ENCODE measurements around the gene SSUH2.
A peak's percentile ranks its signal among the peaks of the same experiment; 100 is the strongest.

The SSUH2 gene

GRCh38 chr3:8641472-8641871, 3.1 kb downstream of the SSUH2 start:
- FAIRE-seq (no peak), DNase-seq (ENCODE audit: low spot score) (no peak)

GRCh38 chr3:8640223-8640622, 4.4 kb downstream of the SSUH2 start:
- FAIRE-seq = no peak

GRCh38 chr3:8639659-8640000, 5.0 kb downstream of the SSUH2 start:
- no peak for FAIRE-seq
- no peak for DNase-seq (ENCODE audit: low spot score)

More at GRCh38 chr3:8640223-8640622, 4.4 kb downstream of the SSUH2 start:
- no peak for DNase-seq (ENCODE audit: low spot score)

- DNase-seq (ENCODE audit: low spot score) (no peak), FAIRE-seq (no peak)
These were observed 5.5 kb downstream of the SSUH2 start for GRCh38 chr3:8638994-8639658.

- FAIRE-seq = no peak
- no peak for DNase-seq (ENCODE audit: low spot score)
These were observed 7.2 kb downstream of the SSUH2 start for GRCh38 chr3:8637348-8637747.

GRCh38 chr3:8635631-8636030, 9.0 kb downstream of the SSUH2 start:
- DNase-seq (ENCODE audit: low spot score) = no peak
- FAIRE-seq = no peak

GRCh38 chr3:8635125-8635524, 9.5 kb downstream of the SSUH2 start:
- FAIRE-seq = no peak
- DNase-seq (ENCODE audit: low spot score) = no peak

- FAIRE-seq = no peak
- DNase-seq (ENCODE audit: low spot score) = no peak
These were observed 12.0 kb downstream of the SSUH2 start for GRCh38 chr3:8632402-8633237.

GRCh38 chr3:8631661-8632060, 12.9 kb downstream of the SSUH2 start:
- DNase-seq (ENCODE audit: low spot score) (no peak), FAIRE-seq (no peak)

- FAIRE-seq (peak; percentile 82), DNase-seq (ENCODE audit: low spot score) (peak; percentile 93)
These were observed 15.2 kb downstream of the SSUH2 start for GRCh38 chr3:8629151-8630021.

- DNase-seq (ENCODE audit: low spot score) (no peak), FAIRE-seq (no peak)
These were observed 16.6 kb downstream of the SSUH2 start for GRCh38 chr3:8627949-8628348.

- FAIRE-seq (no peak), DNase-seq (ENCODE audit: low spot score) (no peak)
These were observed 17.2 kb downstream of the SSUH2 start for GRCh38 chr3:8627201-8627940.

GRCh38 chr3:8625991-8626390, 18.6 kb downstream of the SSUH2 start:
- peak; percentile 88 for FAIRE-seq
- peak; percentile 77 for DNase-seq (ENCODE audit: low spot score)

- DNase-seq (ENCODE audit: low spot score) (no peak), FAIRE-seq (no peak)
These were observed 20.0 kb downstream of the SSUH2 start for GRCh38 chr3:8624612-8625011.

- FAIRE-seq (no peak), DNase-seq (ENCODE audit: low spot score) (no peak)
These were observed 20.9 kb downstream of the SSUH2 start for GRCh38 chr3:8623741-8624140.

- FAIRE-seq (peak; percentile 55), DNase-seq (ENCODE audit: low spot score) (peak; percentile 81)
These were observed 21.5 kb downstream of the SSUH2 start for GRCh38 chr3:8622873-8623691.

GRCh38 chr3:8621872-8622271, 22.7 kb downstream of the SSUH2 start:
- FAIRE-seq (no peak), DNase-seq (ENCODE audit: low spot score) (no peak)

GRCh38 chr3:8621141-8621540, 23.5 kb downstream of the SSUH2 start:
- FAIRE-seq = no peak

GRCh38 chr3:8619548-8619947, 25.1 kb downstream of the SSUH2 start:
- FAIRE-seq (no peak), DNase-seq (ENCODE audit: low spot score) (no peak)

More at GRCh38 chr3:8621141-8621540, 23.5 kb downstream of the SSUH2 start:
- DNase-seq (ENCODE audit: low spot score) = no peak

- FAIRE-seq (no peak), DNase-seq (ENCODE audit: low spot score) (no peak)
These were observed 25.6 kb downstream of the SSUH2 start for GRCh38 chr3:8618950-8619349.

All from urothelium cell line (cell line).